BJ (cell line): ENCODE data around the gene RASGRP3. TPM values are rescaled to one million over a fixed set of nuclear protein-coding genes. Genes with fewer than 3 reads are reported as not detected.

Experiments
- CTCF ChIA-PET: fragments of 350-600 bp; formaldehyde crosslinking; extraction: SDS; loops from one replicate; lab custom pipeline; 2021; ENCODE audit warnings: antibody characterized with exemption, inconsistent platforms; lab: Yijun Ruan, JAX
- POLR2A ChIA-PET: fragments of 300-600 bp; sonication (Branson Sonifier 250); formaldehyde crosslinking; extraction: SDS; loops from one replicate; lab custom pipeline; 2021; ENCODE audit warnings: antibody characterized with exemption; lab: Charles Lee
- DNase-seq: peaks from one replicate; pipeline ENCODE4 v3.0.0-alpha.2; 2011; ENCODE audit warnings: low read depth
- H3K27me3 ChIP-seq: 2 replicates; pipeline ENCODE4 v1.6.0; 2011; ENCODE audit warnings: low read length; ENCODE audit not compliant: control insufficient read depth, insufficient read depth
- H3K36me3 ChIP-seq: 2 replicates; pipeline ENCODE4 v1.5.1; 2011; ENCODE audit warnings: low read length; ENCODE audit not compliant: control insufficient read depth, insufficient read depth
- H3K4me3 ChIP-seq: 2 replicates; pipeline ENCODE4 v1.5.1; 2011; ENCODE audit warnings: low read depth, mild to moderate bottlenecking, control low read depth, low read length
- CTCF ChIP-seq: IDR thresholded peaks from 2 replicates; pipeline ENCODE4 v1.5.1; 2011; ENCODE audit warnings: low read depth, mild to moderate bottlenecking, control low read depth, inconsistent platforms, low read length, moderate library complexity; ENCODE audit not compliant: insufficient read depth
- polyA plus RNA-seq: library from polyadenylated mRNA; depleted of rRNA; stranded (reverse); fragments of >200 nt; gene quantifications from 2 replicates; pipeline ENCODE4 v1.2.3, GENCODE V29; 2011

The RASGRP3 gene
- polyA plus RNA-seq, 1 experiment: 2.6 TPM

GRCh38 chr2:33552758-33553461 is 76.5 kb downstream of the RASGRP3 start:
- Histone ChIP-seq H3K36me3 (no peaks in the 10 kb centered on the region), H3K27me3 (no peaks in the 10 kb centered on the region; the same call in 1 of the 2 replicates), H3K4me3 (no peak overlapping the region)
- TF ChIP-seq CTCF: no peak
- POLR2A ChIA-PET: interaction anchor here (0.6 kb wide), 1 partner anchor 23 kb away, joined by 4 read pairs; no protein-coding TSS in a partner anchor
- no peak for DNase-seq
- CTCF ChIA-PET: interaction anchor here (1.3 kb wide), 1 partner anchor 10 kb away, joined by 3 read pairs; no protein-coding TSS in a partner anchor

- ChIA-PET CTCF (interaction anchor here (1.0 kb wide), 1 partner anchor 115 kb away, joined by 4 read pairs; no protein-coding TSS in a partner anchor), POLR2A (no interaction called here)
Observed at GRCh38 chr2:33555681-33556080, 79.2 kb downstream of the RASGRP3 start.

GRCh38 chr2:33559328-33559727 is 82.9 kb downstream of the RASGRP3 start:
- CTCF ChIA-PET: no interaction called here
- Histone ChIP-seq H3K36me3 (no peaks in the 10 kb centered on the region; the same call in 1 of the 2 replicates), H3K4me3 (no peak overlapping the region), H3K27me3 (no peaks in the 10 kb centered on the region)
- POLR2A ChIA-PET: no interaction called here
- TF ChIP-seq CTCF: no peak
- no peak for DNase-seq

More at GRCh38 chr2:33555681-33556080, 79.2 kb downstream of the RASGRP3 start:
- H3K4me3 ChIP-seq: no peak overlapping the region
- no peaks in the 10 kb centered on the region for H3K27me3 ChIP-seq
- DNase-seq: no peak
- TF ChIP-seq CTCF: no peak
- no peaks in the 10 kb centered on the region; the same call in 1 of the 2 replicates for H3K36me3 ChIP-seq

- H3K4me3 ChIP-seq: no peak overlapping the region
- H3K27me3 ChIP-seq: no peaks in the 10 kb centered on the region
- no peak for DNase-seq
- CTCF ChIA-PET: interaction anchor here (0.9 kb wide), 1 partner anchor 16 kb away, joined by 3 read pairs; no protein-coding TSS in a partner anchor
- no peaks in the 10 kb centered on the region; the same call in 1 of the 2 replicates for H3K36me3 ChIP-seq
- POLR2A ChIA-PET: no interaction called here
- no peak for TF ChIP-seq CTCF
Observed at GRCh38 chr2:33560017-33560416, 83.6 kb downstream of the RASGRP3 start.

- H3K27me3 ChIP-seq: no peaks in the 10 kb centered on the region
- H3K4me3 ChIP-seq: no peak overlapping the region
- ChIA-PET POLR2A (no interaction called here), CTCF (no interaction called here)
- no peak for DNase-seq
- no peaks in the 10 kb centered on the region; the same call in 1 of the 2 replicates for H3K36me3 ChIP-seq
- TF ChIP-seq CTCF: no peak
Observed at GRCh38 chr2:33561872-33562271, 85.4 kb downstream of the RASGRP3 start.
